Vagina (tissue), 2 donors: ENCODE data around the gene ZNF599. TPM values are rescaled to one million over a fixed set of nuclear protein-coding genes. Genes with fewer than 3 reads are reported as not detected.
"Not testable (repeated sequence)": the region's sequence is repeated elsewhere in the genome, so short reads cannot be mapped to it uniquely, and the experiment has no call there.

ENCODE experiments used
- DNase-seq, 2 donors: peaks; one replicate each; pipeline ENCODE4 v3.0.0-alpha.2; 2017; ENCODE audit errors: extremely low spot score in 2 of 2
- H3K27ac ChIP-seq: fragments of 200-600 bp; sonication (generic); one replicate; pipeline ENCODE4 v1.5.1; 2019
- H3K27me3 ChIP-seq: fragments of 200-600 bp; sonication (generic); one replicate; pipeline ENCODE4 v1.5.1; 2019
- H3K36me3 ChIP-seq, 2 donors: fragments of 200-600 bp; sonication (generic); one replicate each; pipeline ENCODE4 v1.5.1; 2017 to 2019
- H3K4me1 ChIP-seq: fragments of 200-600 bp; sonication (generic); one replicate; pipeline ENCODE4 v1.5.1; 2019
- H3K4me3 ChIP-seq, 2 donors: fragments of 200-600 bp; sonication (generic); 1 replicate in 1 of 2; 2 replicates in 1 of 2; pipeline ENCODE4 v1.5.1; 2016 to 2019
- H3K9me3 ChIP-seq: fragments of 200-600 bp; sonication (generic); one replicate; pipeline ENCODE4 v1.5.1; 2019
- POLR2A ChIP-seq, 2 donors: fragments of 450-650 bp; IDR thresholded peaks; one replicate each; pipeline ENCODE4 v1.6.1; 2017; ENCODE audit warnings: antibody characterized with exemption in 2 of 2, mild to moderate bottlenecking in 2 of 2, moderate library complexity in 2 of 2
- POLR2AphosphoS5 ChIP-seq, 2 donors: sonication (generic); formaldehyde crosslinking; IDR thresholded peaks; one replicate each; pipeline ENCODE4 v1.9.0; 2017; ENCODE audit warnings: antibody characterized with exemption in 2 of 2, mild to moderate bottlenecking in 2 of 2, low read depth in 1 of 2; ENCODE audit not compliant: insufficient read depth in 1 of 2
- intact Hi-C: fragments of 100-400 bp; cut with DNase I; formaldehyde crosslinking; loops from one replicate; pipeline ENCODE4 v1.15.1; 2023
- total RNA-seq: library from RNA; depleted of rRNA; stranded (reverse); fragments of >200 nt; gene quantifications from one replicate; pipeline ENCODE4 v1.2.3, GENCODE V29; 2016
- TF ChIP-seq, protein P1 (sequence below), 3 experiments: fragments of 450-650 bp in 2 of 3; fragments of 200-600 bp in 1 of 3; sonication (generic) in 1 of 3; IDR thresholded peaks; one replicate each; pipeline ENCODE4 v1.5.1; 2017 to 2019; ENCODE audit warnings: antibody characterized with exemption in 3 of 3, mild to moderate bottlenecking in 2 of 3, moderate library complexity in 2 of 3

Gene ZNF599
- total RNA-seq, 1 donor from 2014 or later: 5.9 TPM

- no peak overlapping the region for H3K27ac ChIP-seq
- H3K9me3 ChIP-seq: peaks cover 5% of the 10 kb centered on the region
- no peaks in the 10 kb centered on the region for H3K4me1 ChIP-seq
- no peaks in the 10 kb centered on the region for H3K36me3 ChIP-seq
- DNase-seq: peak in 1 of 2 donors; percentile 32
- TF ChIP-seq, protein P1, sequence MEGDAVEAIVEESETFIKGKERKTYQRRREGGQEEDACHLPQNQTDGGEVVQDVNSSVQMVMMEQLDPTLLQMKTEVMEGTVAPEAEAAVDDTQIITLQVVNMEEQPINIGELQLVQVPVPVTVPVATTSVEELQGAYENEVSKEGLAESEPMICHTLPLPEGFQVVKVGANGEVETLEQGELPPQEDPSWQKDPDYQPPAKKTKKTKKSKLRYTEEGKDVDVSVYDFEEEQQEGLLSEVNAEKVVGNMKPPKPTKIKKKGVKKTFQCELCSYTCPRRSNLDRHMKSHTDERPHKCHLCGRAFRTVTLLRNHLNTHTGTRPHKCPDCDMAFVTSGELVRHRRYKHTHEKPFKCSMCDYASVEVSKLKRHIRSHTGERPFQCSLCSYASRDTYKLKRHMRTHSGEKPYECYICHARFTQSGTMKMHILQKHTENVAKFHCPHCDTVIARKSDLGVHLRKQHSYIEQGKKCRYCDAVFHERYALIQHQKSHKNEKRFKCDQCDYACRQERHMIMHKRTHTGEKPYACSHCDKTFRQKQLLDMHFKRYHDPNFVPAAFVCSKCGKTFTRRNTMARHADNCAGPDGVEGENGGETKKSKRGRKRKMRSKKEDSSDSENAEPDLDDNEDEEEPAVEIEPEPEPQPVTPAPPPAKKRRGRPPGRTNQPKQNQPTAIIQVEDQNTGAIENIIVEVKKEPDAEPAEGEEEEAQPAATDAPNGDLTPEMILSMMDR (IDR thresholded peaks at IDR 0.05): no peak
- TF ChIP-seq POLR2A (IDR thresholded peaks at IDR 0.05): no peak
- TF ChIP-seq POLR2AphosphoS5 (IDR thresholded peaks at IDR 0.05; ENCODE audit: insufficient read depth in 1 of 2, low read depth in 1 of 2): no peak
- no peaks in the 10 kb centered on the region for H3K27me3 ChIP-seq
- intact Hi-C loops: no loop called here
- no peak overlapping the region for H3K4me3 ChIP-seq
Observed at GRCh38 chr19:34806976-34807860, 34.2 kb upstream of the ZNF599 start.

- peaks cover 5% of the 10 kb centered on the region for H3K9me3 ChIP-seq
- H3K27ac ChIP-seq: no peak overlapping the region
- TF ChIP-seq POLR2A (IDR thresholded peaks at IDR 0.05): no peak
- TF ChIP-seq POLR2AphosphoS5 (IDR thresholded peaks at IDR 0.05; ENCODE audit: insufficient read depth in 1 of 2, low read depth in 1 of 2): no peak
- TF ChIP-seq, protein P1 (IDR thresholded peaks at IDR 0.05): no peak
- H3K4me3 ChIP-seq: no peak overlapping the region
- H3K36me3 ChIP-seq: no peaks in the 10 kb centered on the region
- no peaks in the 10 kb centered on the region for H3K4me1 ChIP-seq
- no peaks in the 10 kb centered on the region for H3K27me3 ChIP-seq
- intact Hi-C loops: no loop called here
- DNase-seq: peak in 1 of 2 donors; percentile 69
Observed at GRCh38 chr19:34804115-34804514, 31.1 kb upstream of the ZNF599 start.

GRCh38 chr19:34796953-34797352 lies 23.9 kb upstream of the ZNF599 start:
- H3K4me1 ChIP-seq, H3K36me3 ChIP-seq, DNase-seq, H3K27me3 ChIP-seq, H3K9me3 ChIP-seq, intact Hi-C loops, H3K4me3 ChIP-seq, H3K27ac ChIP-seq: not testable (repeated sequence)

- no peak overlapping the region for H3K4me3 ChIP-seq
- intact Hi-C loops: no loop called here
- no peak for TF ChIP-seq POLR2A (IDR thresholded peaks at IDR 0.05)
- TF ChIP-seq, protein P1 (IDR thresholded peaks at IDR 0.05): no peak
- TF ChIP-seq POLR2AphosphoS5 (IDR thresholded peaks at IDR 0.05; ENCODE audit: insufficient read depth in 1 of 2, low read depth in 1 of 2): no peak
- no peaks in the 10 kb centered on the region for H3K9me3 ChIP-seq
- H3K4me1 ChIP-seq: no peaks in the 10 kb centered on the region
- H3K36me3 ChIP-seq: no peaks in the 10 kb centered on the region
- H3K27ac ChIP-seq: no peak overlapping the region
- H3K27me3 ChIP-seq: no peaks in the 10 kb centered on the region
- DNase-seq: peak in 1 of 2 donors; percentile 44
Observed at GRCh38 chr19:34794066-34794960, 21.3 kb upstream of the ZNF599 start.

DNA sequence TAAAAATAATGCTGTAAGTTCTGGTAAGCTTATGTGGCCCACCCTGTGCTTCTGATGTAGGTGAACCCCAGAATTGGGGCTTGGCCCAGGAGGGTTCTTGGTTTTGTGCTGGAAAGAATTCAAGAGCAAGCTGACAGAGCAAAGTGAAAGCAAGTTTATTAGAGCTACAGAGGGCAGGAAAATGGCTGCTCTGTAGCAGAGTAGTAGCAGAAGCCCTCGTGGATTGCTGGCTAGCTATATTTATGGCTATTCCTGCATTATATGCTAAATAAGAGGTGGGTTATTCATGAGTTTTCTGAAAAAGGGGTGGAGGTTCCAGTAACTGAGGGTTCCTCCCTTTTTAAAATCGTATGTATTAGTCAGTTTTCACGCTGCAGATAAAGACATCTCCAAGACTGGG lies 20.6 kb upstream of the ZNF599 start:
- H3K9me3 ChIP-seq: no peaks in the 10 kb centered on the region
- TF ChIP-seq POLR2A (IDR thresholded peaks at IDR 0.05): no peak
- TF ChIP-seq, protein P1 (IDR thresholded peaks at IDR 0.05): no peak
- DNase-seq: peak in 1 of 2 donors; percentile 5
- no peak overlapping the region for H3K27ac ChIP-seq
- no peaks in the 10 kb centered on the region for H3K36me3 ChIP-seq
- no peaks in the 10 kb centered on the region for H3K27me3 ChIP-seq
- H3K4me3 ChIP-seq: no peak overlapping the region
- no peaks in the 10 kb centered on the region for H3K4me1 ChIP-seq
- intact Hi-C loops: no loop called here
